ENCODE measurements around the gene PTPRU.
"Not testable (repeated sequence)": the region's sequence is repeated elsewhere in the genome, so short reads cannot be mapped to it uniquely, and the experiment has no call there.

PTPRU gene

DNA sequence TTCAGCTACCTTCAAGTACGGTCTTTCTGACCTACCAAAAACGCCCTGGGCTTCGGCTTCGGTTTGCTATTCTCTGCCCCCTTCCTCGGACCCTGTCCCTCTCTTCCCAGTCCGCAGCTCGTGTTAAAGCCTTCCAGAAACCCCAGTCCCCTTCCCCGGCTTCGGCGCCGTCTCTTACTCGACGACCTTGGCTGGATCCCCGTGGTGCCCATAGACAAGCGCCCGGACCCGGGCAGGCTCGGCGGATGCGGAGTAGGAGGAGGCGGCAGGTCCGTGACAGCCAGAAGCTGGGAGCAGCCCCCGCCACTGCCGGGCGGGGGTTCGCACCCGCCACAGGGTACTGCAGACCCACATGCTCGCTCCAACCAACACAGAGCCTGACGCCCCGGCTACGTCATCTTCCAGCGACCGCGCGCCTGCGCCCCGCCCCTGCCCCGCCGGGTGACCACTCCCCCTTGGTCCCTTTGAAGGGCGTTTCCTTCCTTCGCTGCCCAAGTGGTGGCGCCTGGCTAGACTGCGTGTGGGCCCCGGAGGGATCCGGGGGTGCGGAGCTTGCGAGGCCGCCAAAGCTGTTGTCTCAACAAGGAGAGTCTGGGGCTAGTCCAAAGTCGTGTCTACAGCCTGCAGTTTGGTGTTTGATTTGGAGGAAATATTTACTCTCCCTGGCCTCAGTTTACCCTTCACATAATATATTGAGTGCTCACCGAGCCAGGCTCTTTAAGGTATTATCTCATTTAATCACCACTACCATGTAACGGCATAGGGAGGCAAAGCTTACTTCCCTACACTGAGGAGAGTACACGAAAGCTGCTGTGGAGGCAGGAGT, 5.6 kb upstream of the PTPRU start, which contains the start of gene MECR:
MECR (minus strand) TSS at position 382 of the 826 bp plus-strand sequence; CDS start at position 354, 28 bp downstream.
- H3K27me3 Mint-ChIP-seq = peaks cover 14 to 16% of the 10 kb centered on the region in 2 donors
- peak within 1 kb of the TSS; percentile 96 for H3K27ac Mint-ChIP-seq
- no peaks in the 10 kb centered on the region for H3K9me3 Mint-ChIP-seq
- H3K4me3 Mint-ChIP-seq = peak within 1 kb of the TSS; percentile 91 to 95
- ATAC-seq (replicated peaks) (peak; percentile 99 to 100), DNase-seq (peak; percentile 94)
- peaks cover 0 to 4% of the 10 kb centered on the region in 2 donors for H3K36me3 Mint-ChIP-seq
- peaks cover 11 to 13% of the 10 kb centered on the region in 2 donors for H3K4me1 Mint-ChIP-seq

DNA sequence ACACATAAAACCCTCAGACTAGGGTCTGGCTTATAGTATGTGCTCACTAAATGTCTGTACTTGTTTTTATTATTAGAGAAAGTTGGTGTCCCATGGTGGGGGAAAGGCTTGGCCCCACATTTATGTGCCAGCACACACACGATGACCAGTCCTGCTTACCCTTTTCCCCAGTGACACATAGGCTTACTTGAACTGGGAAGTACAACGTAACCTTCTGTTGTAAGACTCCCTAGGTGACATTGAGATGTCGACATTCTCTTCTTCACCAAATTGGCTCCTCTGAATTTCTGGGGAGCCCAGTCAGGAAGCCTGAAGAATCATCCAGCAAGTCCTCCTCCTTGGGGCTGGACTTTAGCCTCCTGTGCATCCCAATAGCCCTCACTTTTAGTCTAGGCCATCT, 3.9 kb upstream of the PTPRU start:
- DNase-seq = no peak
- Mint-ChIP-seq H3K36me3 (peaks cover 0 to 7% of the 10 kb centered on the region in 2 donors), H3K27ac (no peak overlapping the region), H3K9me3 (no peaks in the 10 kb centered on the region), H3K27me3 (peaks cover 23 to 26% of the 10 kb centered on the region in 2 donors), H3K4me1 (peaks cover 19 to 23% of the 10 kb centered on the region in 2 donors), H3K4me3 (no peak overlapping the region)
- ATAC-seq (replicated peaks) = no peak

GRCh38 chr1:29233693-29234092, 2.6 kb upstream of the PTPRU start:
- ATAC-seq (replicated peaks) (no peak), DNase-seq (no peak)
- Mint-ChIP-seq H3K4me1 (peaks cover 23 to 33% of the 10 kb centered on the region in 2 donors), H3K27me3 (peaks cover 31 to 36% of the 10 kb centered on the region in 2 donors), H3K4me3 (no peak overlapping the region), H3K36me3 (peaks cover 0 to 7% of the 10 kb centered on the region in 2 donors), H3K27ac (no peak overlapping the region), H3K9me3 (no peaks in the 10 kb centered on the region)

DNA sequence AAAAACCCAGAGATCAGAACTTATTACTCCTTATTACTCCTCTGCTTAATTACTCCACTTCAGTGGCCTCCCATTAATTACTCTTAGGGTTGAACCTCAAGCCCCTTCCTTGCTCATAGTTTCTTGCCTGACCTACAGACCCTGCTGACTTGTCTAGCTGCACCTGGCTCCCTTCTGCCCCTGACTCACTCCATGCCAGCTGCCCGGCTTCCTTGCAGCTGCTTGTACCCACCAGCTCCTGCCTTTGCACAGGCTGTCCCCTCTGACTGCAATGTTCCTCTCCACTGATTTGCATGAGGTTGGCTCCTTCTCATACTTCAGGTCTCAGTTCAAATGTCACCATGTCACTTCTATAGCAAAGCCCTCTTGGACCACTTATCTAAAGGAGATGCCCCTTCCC, 1.9 kb upstream of the PTPRU start:
- no peak for ATAC-seq (replicated peaks)
- peaks cover 38 to 44% of the 10 kb centered on the region in 2 donors for H3K27me3 Mint-ChIP-seq
- H3K4me1 Mint-ChIP-seq = peaks cover 24 to 35% of the 10 kb centered on the region in 2 donors
- no peak overlapping the region for H3K27ac Mint-ChIP-seq
- DNase-seq = no peak
- H3K36me3 Mint-ChIP-seq = peaks cover 0 to 7% of the 10 kb centered on the region in 2 donors
- no peak overlapping the region for H3K4me3 Mint-ChIP-seq
- H3K9me3 Mint-ChIP-seq = no peaks in the 10 kb centered on the region

DNA sequence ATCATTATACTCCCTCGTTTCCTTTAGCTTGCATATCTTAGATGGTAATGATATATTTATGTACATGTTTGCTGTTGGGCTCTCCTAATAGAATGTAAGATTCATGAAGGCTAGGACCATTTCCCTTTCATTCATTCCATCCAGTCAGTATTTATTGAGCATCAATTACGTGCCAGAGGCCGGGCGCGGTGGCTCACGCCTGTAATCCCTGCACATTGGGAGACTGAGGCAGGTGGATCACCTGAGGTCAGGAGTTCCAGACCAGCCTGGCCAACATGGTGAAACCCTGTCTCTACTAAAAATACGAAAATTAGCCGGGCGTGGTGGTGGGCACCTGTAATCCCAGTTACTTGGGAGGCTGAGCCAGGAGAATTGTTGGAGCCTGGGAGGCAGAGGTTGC, 1.4 kb upstream of the PTPRU start:
- H3K4me3 Mint-ChIP-seq = not testable (repeated sequence)
- H3K27me3 Mint-ChIP-seq = peaks cover 42 to 48% of the 10 kb centered on the region in 2 donors

DNA sequence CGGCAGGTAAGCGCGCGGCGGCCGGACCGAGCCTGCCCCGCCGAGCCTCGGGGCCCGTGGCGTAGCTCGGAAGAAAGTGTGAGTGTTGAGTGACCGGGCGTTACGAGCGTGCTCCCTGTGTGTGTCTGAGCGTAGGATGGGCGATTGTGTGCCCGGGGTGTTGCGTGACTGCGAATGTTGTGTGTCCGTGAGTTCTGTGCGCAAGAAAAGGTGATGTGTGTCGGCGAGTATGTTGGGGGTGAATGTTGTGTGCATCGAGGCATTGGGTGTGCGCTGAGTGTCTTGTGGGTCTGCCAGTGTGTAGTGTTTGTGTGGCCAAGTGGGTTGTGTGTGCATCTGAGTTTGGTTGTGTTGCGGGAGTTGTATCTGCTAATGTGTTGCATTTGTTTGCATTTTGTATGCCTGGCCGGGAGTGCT, 398 bp downstream of the PTPRU start:
- no peaks in the 10 kb centered on the region for H3K9me3 Mint-ChIP-seq
- ATAC-seq (replicated peaks) (no peak), DNase-seq (peak; percentile 12)
- H3K27me3 Mint-ChIP-seq = peaks cover 57 to 66% of the 10 kb centered on the region in 2 donors
- H3K27ac Mint-ChIP-seq = peak overlapping the region; percentile 3
- H3K36me3 Mint-ChIP-seq = peaks cover 0 to 3% of the 10 kb centered on the region in 2 donors
- H3K4me3 Mint-ChIP-seq = peak overlapping the region; percentile 83 to 86
- peaks cover 13 to 21% of the 10 kb centered on the region in 2 donors for H3K4me1 Mint-ChIP-seq

More for the DNA sequence above, 1.4 kb upstream of the PTPRU start:
- not testable (repeated sequence) for H3K27ac Mint-ChIP-seq; H3K36me3 Mint-ChIP-seq; H3K9me3 Mint-ChIP-seq; ATAC-seq (replicated peaks); DNase-seq
- H3K4me1 Mint-ChIP-seq = peaks cover 21 to 35% of the 10 kb centered on the region in 2 donors

DNA sequence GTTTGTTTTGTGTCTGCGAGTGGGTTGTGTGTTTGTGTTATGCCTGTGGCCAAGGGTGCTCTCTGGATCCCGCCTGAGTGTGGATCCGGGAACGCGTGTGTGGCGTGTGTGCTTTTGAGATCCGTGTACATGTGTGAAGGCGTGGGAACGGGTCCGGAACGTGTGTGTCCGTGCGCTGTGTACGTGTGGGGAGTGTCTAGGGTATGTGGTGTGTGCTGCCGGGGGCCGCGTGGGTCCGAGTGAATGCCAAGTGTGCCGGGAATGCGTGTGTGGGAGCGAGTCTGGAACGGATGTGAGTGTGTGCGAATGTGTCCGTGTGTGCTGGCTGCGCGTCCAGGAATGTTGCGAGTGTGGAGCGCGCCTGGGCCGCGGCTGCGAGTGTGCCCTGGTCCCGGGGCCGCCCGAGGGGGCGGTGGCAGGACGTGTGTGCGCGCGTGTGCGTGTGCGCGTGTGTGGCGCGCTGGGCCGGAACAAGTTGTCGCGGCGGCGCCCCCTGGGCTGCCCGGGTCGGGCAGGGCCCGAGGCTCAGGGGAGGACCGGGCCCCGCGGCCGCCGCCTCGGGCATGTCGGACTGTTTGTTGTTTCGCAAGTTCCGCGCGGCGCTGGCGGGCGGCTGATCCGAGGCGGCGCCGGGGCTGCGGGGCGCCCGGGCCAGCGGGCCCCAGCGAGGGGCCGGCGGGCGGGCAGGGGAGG, 953 bp downstream of the PTPRU start:
- peak overlapping the region; percentile 27 for H3K27ac Mint-ChIP-seq
- peaks cover 0 to 3% of the 10 kb centered on the region in 2 donors for H3K36me3 Mint-ChIP-seq

GRCh38 chr1:29237852-29238619, 1.7 kb downstream of the PTPRU start:
- peaks cover 13 to 21% of the 10 kb centered on the region in 2 donors for H3K4me1 Mint-ChIP-seq
- peaks cover 0 to 3% of the 10 kb centered on the region in 2 donors for H3K36me3 Mint-ChIP-seq
- H3K27me3 Mint-ChIP-seq = peaks cover 57 to 67% of the 10 kb centered on the region in 2 donors
- peak overlapping the region; percentile 62 for H3K27ac Mint-ChIP-seq
- peak in 1 of 2 donors; percentile 3 for ATAC-seq (replicated peaks)
- peak overlapping the region; percentile 75 to 76 for H3K4me3 Mint-ChIP-seq
- H3K9me3 Mint-ChIP-seq = no peaks in the 10 kb centered on the region
- DNase-seq = no peak

More for the DNA sequence above, 953 bp downstream of the PTPRU start:
- peaks cover 13 to 21% of the 10 kb centered on the region in 2 donors for H3K4me1 Mint-ChIP-seq
- ATAC-seq (replicated peaks) (peak; percentile 10 to 18), DNase-seq (no peak)
- peaks cover 57 to 67% of the 10 kb centered on the region in 2 donors for H3K27me3 Mint-ChIP-seq
- H3K9me3 Mint-ChIP-seq = no peaks in the 10 kb centered on the region
- peak overlapping the region; percentile 83 to 86 for H3K4me3 Mint-ChIP-seq

- DNase-seq = no peak
- Mint-ChIP-seq H3K27ac (peak overlapping the region; percentile 66), H3K36me3 (peaks cover 0 to 3% of the 10 kb centered on the region in 2 donors), H3K9me3 (no peaks in the 10 kb centered on the region), H3K4me1 (peaks cover 13 to 21% of the 10 kb centered on the region in 2 donors), H3K4me3 (peak overlapping the region; percentile 76 to 78), H3K27me3 (peaks cover 57 to 64% of the 10 kb centered on the region in 2 donors)
- no peak for ATAC-seq (replicated peaks)
These were observed 2.3 kb downstream of the PTPRU start for GRCh38 chr1:29238620-29239002.

DNA sequence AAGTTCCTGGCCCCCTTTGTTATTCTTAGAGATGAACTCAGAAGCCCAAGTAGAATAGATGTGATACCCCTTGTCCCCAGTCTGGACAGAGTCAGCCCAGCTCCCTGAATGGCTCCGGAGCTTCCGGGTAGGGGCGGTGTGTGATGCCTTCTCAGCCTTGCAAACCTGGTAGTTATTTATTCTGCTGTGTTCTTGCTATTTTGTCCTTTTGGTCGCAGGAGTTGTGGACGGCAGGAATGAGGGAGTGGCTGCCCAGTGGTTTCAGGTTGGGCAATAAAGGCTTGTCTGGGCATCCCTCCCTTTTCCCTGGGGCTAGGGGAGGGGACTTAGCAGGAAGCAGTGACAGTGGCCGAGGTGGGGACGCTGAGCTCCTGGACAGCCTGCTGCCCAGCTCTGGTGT, 2.8 kb downstream of the PTPRU start:
- Mint-ChIP-seq H3K27ac (no peak overlapping the region), H3K4me1 (peaks cover 13 to 21% of the 10 kb centered on the region in 2 donors), H3K9me3 (no peaks in the 10 kb centered on the region), H3K36me3 (peaks cover 0 to 3% of the 10 kb centered on the region in 2 donors), H3K4me3 (no peak overlapping the region), H3K27me3 (peaks cover 51 to 59% of the 10 kb centered on the region in 2 donors)
- ATAC-seq (replicated peaks) (no peak), DNase-seq (no peak)

DNA sequence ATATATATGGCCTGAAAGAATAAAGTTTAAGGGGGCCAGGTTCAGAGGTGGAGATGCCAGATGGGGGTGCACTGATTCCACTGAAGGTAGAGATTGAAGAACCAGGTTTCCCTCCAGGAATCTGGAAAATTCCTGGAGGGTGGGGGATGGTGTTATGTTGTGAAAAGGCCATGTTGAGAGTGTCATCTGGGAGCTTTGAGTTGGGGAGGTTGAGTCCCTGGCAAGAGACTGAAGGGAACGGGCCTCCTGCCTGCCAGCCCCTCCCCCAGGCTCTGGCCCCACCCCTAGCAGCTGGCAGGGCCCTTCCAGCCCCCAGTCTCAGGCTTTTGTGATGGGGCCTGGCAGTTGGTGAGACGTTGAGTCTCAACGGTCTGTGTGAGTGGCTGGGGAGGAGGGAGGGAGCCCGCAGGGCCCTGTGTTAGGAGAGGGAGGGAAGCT, 4.1 kb downstream of the PTPRU start:
- Mint-ChIP-seq H3K27ac (no peak overlapping the region), H3K36me3 (peaks cover 0 to 3% of the 10 kb centered on the region in 2 donors), H3K4me3 (no peak overlapping the region), H3K27me3 (peaks cover 43 to 50% of the 10 kb centered on the region in 2 donors), H3K9me3 (no peaks in the 10 kb centered on the region), H3K4me1 (peaks cover 13 to 21% of the 10 kb centered on the region in 2 donors)
- no peak for DNase-seq
- no peak for ATAC-seq (replicated peaks)

DNA sequence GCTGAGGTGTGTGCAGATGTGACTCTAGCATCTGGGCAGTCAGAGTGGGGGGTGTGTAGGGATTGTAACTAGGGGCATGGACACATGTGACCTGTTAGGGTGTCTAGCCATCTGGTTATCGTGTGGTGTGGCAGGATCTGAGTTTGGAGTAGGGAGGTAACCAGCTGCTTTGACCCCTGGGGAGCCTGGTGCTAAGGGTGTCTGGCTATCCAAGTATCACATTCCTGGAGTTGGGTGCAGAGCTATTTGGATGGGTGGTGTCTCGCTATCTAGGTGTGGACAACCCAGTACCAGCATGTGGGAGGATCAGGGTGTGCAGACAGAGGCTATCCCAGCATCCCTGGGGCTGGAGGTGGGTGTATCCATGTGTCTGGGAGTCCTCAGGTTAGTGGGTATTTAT, 4.7 kb downstream of the PTPRU start:
- ATAC-seq (replicated peaks) (no peak), DNase-seq (no peak)
- H3K27me3 Mint-ChIP-seq = peaks cover 43 to 50% of the 10 kb centered on the region in 2 donors
- no peak overlapping the region for H3K27ac Mint-ChIP-seq
- H3K36me3 Mint-ChIP-seq = peaks cover 0 to 3% of the 10 kb centered on the region in 2 donors
- no peaks in the 10 kb centered on the region for H3K9me3 Mint-ChIP-seq
- H3K4me3 Mint-ChIP-seq = no peak overlapping the region
- H3K4me1 Mint-ChIP-seq = peaks cover 13 to 21% of the 10 kb centered on the region in 2 donors

GRCh38 chr1:29243023-29243870, 6.9 kb downstream of the PTPRU start:
- H3K9me3 Mint-ChIP-seq = no peaks in the 10 kb centered on the region
- H3K27me3 Mint-ChIP-seq = peaks cover 38 to 51% of the 10 kb centered on the region in 2 donors
- ATAC-seq (replicated peaks) (no peak), DNase-seq (no peak)
- no peaks in the 10 kb centered on the region for H3K36me3 Mint-ChIP-seq
- no peak overlapping the region for H3K4me3 Mint-ChIP-seq
- H3K27ac Mint-ChIP-seq = no peak overlapping the region
- peaks cover 3 to 6% of the 10 kb centered on the region in 2 donors for H3K4me1 Mint-ChIP-seq
